GM21529 (cell line): Measurements from ENCODE around the gene TMEM132D.

Source experiments
- ATAC-seq: cut with Tn5 transposase; IDR thresholded peaks from one replicate; pipeline ENCODE4 v1.9.1; 2021; ENCODE audit not compliant: unreplicated experiment

Gene TMEM132D

GRCh38 chr12:129606239-129606638 is 297.6 kb downstream of the TMEM132D start:
- no peak for ATAC-seq

DNA sequence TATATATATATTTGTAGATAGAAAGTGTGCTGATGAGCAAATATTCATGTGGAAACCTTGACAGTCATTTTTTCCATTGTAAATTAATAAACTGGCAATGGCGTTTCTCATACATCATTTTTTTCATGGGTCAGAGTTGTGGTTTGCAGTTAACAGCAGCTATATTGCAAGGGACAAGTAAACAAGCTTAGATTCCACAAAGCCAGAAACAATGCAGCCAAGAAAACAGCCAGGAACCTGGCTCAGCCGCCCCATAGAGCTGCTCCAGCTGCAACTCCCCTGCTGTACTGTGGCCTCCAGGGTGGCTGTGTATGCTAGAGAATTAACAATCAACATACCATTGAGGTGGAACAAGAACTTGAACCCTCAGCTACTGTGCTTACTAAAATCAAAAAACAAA is 298.2 kb downstream of the TMEM132D start:
- ATAC-seq, result no peak

- ATAC-seq, result no peak
These were observed 299.3 kb downstream of the TMEM132D start for GRCh38 chr12:129604506-129604905.

DNA sequence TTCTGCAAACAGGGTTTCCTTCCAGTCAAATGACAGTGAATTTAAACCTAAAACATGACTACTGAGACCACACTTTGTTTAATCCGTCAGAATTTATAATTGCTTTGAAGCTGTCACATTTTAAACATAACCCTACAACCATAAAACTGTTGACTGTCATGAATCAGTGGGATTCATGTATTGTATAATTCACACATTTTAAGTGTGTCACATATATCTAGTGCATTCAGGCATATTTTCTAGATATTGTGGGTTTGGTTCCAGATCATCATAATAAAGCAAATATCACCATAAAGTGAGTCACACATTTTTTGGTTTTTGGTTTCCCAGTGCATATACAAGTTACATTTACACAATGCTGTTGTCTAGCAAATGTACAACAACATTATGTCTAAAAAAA is 304.4 kb downstream of the TMEM132D start:
- ATAC-seq, result no peak

GRCh38 chr12:129594098-129594497 is 309.7 kb downstream of the TMEM132D start:
- no peak for ATAC-seq

- no peak for ATAC-seq
These were observed 311.4 kb downstream of the TMEM132D start for GRCh38 chr12:129592449-129592848.

GRCh38 chr12:129589503-129589902 is 314.3 kb downstream of the TMEM132D start:
- ATAC-seq, result no peak

GRCh38 chr12:129588142-129588541 is 315.7 kb downstream of the TMEM132D start:
- ATAC-seq, result no peak

DNA sequence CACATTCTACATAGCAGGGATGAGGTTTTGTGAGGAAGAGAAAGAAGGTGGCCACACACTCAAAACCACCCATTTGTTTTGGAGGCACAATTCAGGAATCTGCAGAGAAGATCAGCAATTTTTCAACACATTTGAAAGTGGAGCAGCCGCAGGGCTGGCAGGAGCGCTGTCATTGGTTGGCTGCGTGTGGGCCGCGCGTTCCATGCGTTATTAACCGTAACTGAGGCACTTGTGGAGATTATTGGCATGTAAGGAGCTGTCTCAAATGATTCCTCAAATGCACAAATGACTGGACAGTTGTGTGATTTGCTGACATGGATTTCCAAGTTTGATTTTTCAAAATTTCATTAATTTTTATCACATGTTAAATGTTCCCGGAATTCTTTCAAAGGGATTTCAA is 318.5 kb downstream of the TMEM132D start:
- ATAC-seq, result no peak

DNA sequence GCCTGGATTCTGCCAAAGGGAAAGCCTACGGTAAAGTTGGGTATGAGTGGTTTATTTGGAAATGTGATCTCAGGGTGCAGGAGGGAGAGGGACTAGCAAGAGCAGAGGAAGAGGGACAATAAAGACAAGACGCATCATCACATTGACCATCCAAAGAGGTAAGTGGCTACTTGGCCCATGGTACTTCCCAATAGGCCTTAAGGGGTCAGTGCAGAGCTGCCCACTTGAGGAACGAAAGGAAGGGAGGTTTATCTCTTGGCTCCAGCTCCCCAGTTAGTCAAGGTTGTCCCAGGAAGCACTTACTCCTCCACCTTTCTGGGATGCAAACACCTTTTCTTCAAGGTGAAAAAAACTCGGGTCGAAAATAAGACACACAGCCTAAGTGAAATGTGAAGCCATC is 323.9 kb downstream of the TMEM132D start:
- no peak for ATAC-seq

DNA sequence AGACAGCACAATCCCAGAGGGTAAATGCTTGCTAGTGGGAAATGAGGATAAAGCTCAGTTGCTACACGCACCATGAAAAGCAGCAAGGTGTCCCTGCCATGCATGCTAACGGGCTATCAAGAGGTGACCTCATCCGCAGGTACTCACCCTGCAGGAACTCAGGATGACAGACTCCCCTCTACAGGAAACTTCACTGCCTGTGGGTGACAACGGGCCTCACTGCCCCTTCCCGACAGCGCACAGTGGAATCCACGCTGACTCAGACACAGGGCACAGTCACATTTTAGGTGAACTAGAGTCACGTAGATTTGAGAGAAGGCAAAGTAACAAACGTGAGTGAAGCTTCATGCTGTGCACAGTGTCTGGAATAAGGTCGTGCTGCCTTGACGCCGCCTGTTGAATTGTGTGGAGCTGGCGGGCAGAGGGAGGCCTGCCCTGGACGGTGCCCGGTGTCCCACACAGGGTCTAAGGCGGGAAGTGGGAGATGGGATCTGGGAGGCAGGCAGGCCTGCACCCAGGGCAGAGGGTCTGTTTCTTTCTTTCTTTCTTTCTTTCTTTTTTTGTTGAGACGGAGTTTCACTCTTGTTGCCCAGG is 331.8 kb downstream of the TMEM132D start:
- no peak for ATAC-seq

GRCh38 chr12:129570796-129571400 is 332.9 kb downstream of the TMEM132D start:
- no peak for ATAC-seq

- no peak for ATAC-seq
These were observed 337.0 kb downstream of the TMEM132D start for GRCh38 chr12:129566800-129567199.

DNA sequence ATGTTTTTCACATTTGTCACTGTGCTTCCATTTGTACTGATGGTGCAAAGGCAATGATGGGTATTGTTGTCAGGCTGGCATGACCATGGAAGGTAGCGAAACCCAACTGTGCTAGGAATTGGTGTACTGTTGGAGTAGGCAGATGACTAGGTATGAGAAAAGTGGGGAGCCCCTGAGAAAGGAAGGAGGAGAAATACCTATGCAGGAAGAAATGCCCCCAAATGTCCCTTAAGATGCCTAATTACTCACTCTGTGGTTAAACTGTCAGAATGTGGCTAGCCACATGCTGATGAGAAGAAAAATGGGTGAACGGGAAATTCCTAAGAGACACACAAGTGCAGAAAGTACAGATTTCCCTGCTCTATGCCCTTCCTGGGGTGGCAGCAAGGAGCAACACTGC is 339.1 kb downstream of the TMEM132D start:
- ATAC-seq, result no peak

- ATAC-seq, result no peak
These were observed 340.6 kb downstream of the TMEM132D start for GRCh38 chr12:129563266-129563665.

GRCh38 chr12:129561304-129561703 is 342.5 kb downstream of the TMEM132D start:
- no peak for ATAC-seq

GRCh38 chr12:129559776-129560175 is 344.0 kb downstream of the TMEM132D start:
- no peak for ATAC-seq

- no peak for ATAC-seq
These were observed 345.8 kb downstream of the TMEM132D start for GRCh38 chr12:129558036-129558435.

- ATAC-seq, result no peak
These were observed 347.7 kb downstream of the TMEM132D start for GRCh38 chr12:129556082-129556481.

DNA sequence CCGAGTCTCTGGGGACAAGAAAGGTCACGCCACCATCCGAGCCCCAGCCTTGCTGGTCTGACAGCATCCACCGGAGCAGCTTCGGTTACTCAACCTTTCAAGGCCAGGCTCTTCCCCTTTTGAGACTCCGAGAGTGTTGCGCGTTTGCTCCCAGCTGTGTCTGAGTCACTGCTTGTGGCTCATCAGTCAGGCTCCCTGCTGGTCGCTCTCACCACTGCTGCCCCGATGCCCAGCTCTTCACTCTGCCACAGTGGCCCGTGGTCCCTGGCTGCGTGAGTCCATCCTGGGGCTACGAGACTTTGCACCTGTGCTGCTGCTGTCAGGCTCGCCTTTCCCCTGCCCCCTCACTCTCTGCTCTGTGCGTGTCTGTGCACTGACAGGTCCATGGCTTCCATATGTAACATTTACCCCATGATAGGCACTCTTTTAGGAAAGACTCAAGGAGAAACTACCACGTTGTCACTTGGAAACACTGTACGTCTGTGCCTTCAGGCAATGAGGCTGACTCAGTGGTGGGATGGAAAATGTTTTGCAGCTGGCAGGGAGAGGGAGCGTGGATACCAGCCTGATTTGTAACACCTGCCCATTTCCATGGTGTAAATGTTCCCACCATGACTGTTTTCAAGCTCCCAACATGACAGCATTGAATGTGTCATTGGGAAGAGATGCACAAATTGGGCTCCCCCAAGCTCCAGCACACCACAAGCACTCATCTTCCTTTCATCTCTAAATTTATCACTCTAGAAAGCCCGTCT is 350.7 kb downstream of the TMEM132D start:
- ATAC-seq, result no peak

- no peak for ATAC-seq
These were observed 352.4 kb downstream of the TMEM132D start for GRCh38 chr12:129551441-129551840.

DNA sequence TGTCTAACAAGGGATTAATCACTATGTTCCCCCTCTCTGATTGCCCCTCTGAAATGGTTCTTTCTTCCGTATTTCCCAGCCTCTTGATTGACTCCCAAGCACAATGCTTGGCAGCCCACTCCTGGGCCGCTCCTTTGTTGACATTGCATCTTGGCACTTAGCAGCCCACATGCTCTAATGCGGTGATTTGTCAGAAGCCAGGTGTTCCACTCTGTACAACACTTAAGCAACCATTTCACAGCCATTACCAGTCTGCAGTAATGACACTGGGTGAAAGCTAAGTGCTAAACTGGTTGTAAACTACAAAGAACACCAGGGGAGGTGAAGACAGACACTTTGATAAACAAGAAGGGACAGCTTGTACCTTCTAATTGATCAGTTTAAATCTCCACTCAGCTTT is 353.5 kb downstream of the TMEM132D start:
- ATAC-seq, result no peak
